Trophoblast cell (in vitro differentiated cells and primary cell): ENCODE data around the gene NFU1.

Experiments used
- DNase-seq, 2 donors: peaks; one replicate each; pipeline ENCODE4 v3.0.0-alpha.2; 2016
- H2AFZ ChIP-seq: 2 replicates; pipeline ENCODE4 v1.6.1; 2013; ENCODE audit warnings: low read length, moderate library complexity, mild to moderate bottlenecking; ENCODE audit not compliant: insufficient read depth, poor library complexity
- H2AK5ac ChIP-seq: 2 replicates; pipeline ENCODE4 v1.6.1; 2013; ENCODE audit warnings: mild to moderate bottlenecking, low read length
- H2BK120ac ChIP-seq: 2 replicates; pipeline ENCODE4 v1.6.1; 2013; ENCODE audit warnings: low read length, mild to moderate bottlenecking, moderate library complexity; ENCODE audit not compliant: insufficient read depth, poor library complexity
- H2BK12ac ChIP-seq: 2 replicates; pipeline ENCODE4 v1.6.1; 2013; ENCODE audit warnings: mild to moderate bottlenecking, low read length, moderate library complexity
- H2BK5ac ChIP-seq: 2 replicates; pipeline ENCODE4 v1.6.1; 2013; ENCODE audit warnings: low read length, low read depth, moderate library complexity, mild to moderate bottlenecking; ENCODE audit not compliant: poor library complexity
- H3K14ac ChIP-seq: 2 replicates; pipeline ENCODE4 v1.6.1; 2013; ENCODE audit warnings: mild to moderate bottlenecking, low read length
- H3K18ac ChIP-seq: 2 replicates; pipeline ENCODE4 v1.6.1; 2013; ENCODE audit warnings: mild to moderate bottlenecking, low read length
- H3K23ac ChIP-seq: 2 replicates; pipeline ENCODE4 v1.6.1; 2013; ENCODE audit warnings: low read length
- H3K27ac ChIP-seq: 2 replicates; pipeline ENCODE4 v1.5.1; 2013; ENCODE audit warnings: low read depth, mild to moderate bottlenecking, inconsistent platforms, low read length, moderate library complexity
- H3K27me3 ChIP-seq: 2 replicates; pipeline ENCODE4 v1.6.1; 2013; ENCODE audit warnings: inconsistent platforms, mild to moderate bottlenecking, low read length, moderate library complexity; ENCODE audit not compliant: insufficient read depth
- H3K36me3 ChIP-seq, 2 experiments: 1 replicate in 1 of 2; 2 replicates in 1 of 2; pipeline ENCODE4 v1.6.1; 2013; ENCODE audit warnings: low read length in 2 of 2, mild to moderate bottlenecking in 2 of 2, moderate library complexity in 1 of 2; ENCODE audit not compliant: insufficient read depth in 2 of 2, control insufficient read depth in 1 of 2
- H3K4ac ChIP-seq: 2 replicates; pipeline ENCODE4 v1.6.1; 2013; ENCODE audit warnings: low read depth, mild to moderate bottlenecking, low read length, moderate library complexity
- H3K4me1 ChIP-seq, 2 experiments: 1 replicate in 1 of 2; 2 replicates in 1 of 2; pipeline ENCODE4 v1.6.1; 2013; ENCODE audit warnings: low read length in 2 of 2, mild to moderate bottlenecking in 2 of 2, moderate library complexity in 1 of 2; ENCODE audit not compliant: insufficient read depth in 2 of 2, control insufficient read depth in 1 of 2
- H3K4me2 ChIP-seq: 2 replicates; pipeline ENCODE4 v1.6.1; 2013; ENCODE audit warnings: inconsistent platforms, mild to moderate bottlenecking, low read length, moderate library complexity
- H3K4me3 ChIP-seq: 2 replicates; pipeline ENCODE4 v1.5.1; 2013; ENCODE audit warnings: mild to moderate bottlenecking, low read depth, low read length, inconsistent platforms
- H3K79me1 ChIP-seq: one replicate; pipeline ENCODE4 v1.6.1; 2013; ENCODE audit warnings: low read length
- H3K79me2 ChIP-seq: 2 replicates; pipeline ENCODE4 v1.6.1; 2013; ENCODE audit warnings: low read length, mild to moderate bottlenecking; ENCODE audit not compliant: control insufficient read depth, insufficient read depth, poor library complexity
- H3K9ac ChIP-seq: 2 replicates; pipeline ENCODE4 v1.6.1; 2013; ENCODE audit warnings: mild to moderate bottlenecking, low read length
- H3K9me3 ChIP-seq: 2 replicates; pipeline ENCODE4 v1.6.1; 2013; ENCODE audit warnings: low read depth, mild to moderate bottlenecking, control low read depth, inconsistent platforms, low read length; ENCODE audit not compliant: insufficient read depth
- H4K12ac ChIP-seq: 2 replicates; pipeline ENCODE4 v1.6.1; 2013; ENCODE audit warnings: low read depth, mild to moderate bottlenecking, low read length, moderate library complexity
- H4K8ac ChIP-seq: 2 replicates; pipeline ENCODE4 v1.6.1; 2013; ENCODE audit warnings: low read depth, mild to moderate bottlenecking, low read length, moderate library complexity
- H4K91ac ChIP-seq: one replicate; pipeline ENCODE4 v1.6.1; 2013; ENCODE audit warnings: low read depth, mild to moderate bottlenecking, low read length, moderate library complexity
- whole genome bisulfite sequencing: extraction: QIAGEN DNeasy Blood & Tissue Kit; methylation state at CpG from one replicate; pipeline ENCODE4 v1.1.7; 2013; ENCODE audit warnings: missing lambda C conversion rate; ENCODE audit not compliant: insufficient read length, insufficient coverage; ENCODE audit errors: extremely low coverage; 5-methylcytosine and 5-hydroxymethylcytosine counted together

Gene NFU1

GRCh38 chr2:69376403-69376802 is 60.8 kb downstream of the NFU1 start:
- no peak overlapping the region for H2BK120ac ChIP-seq
- no peak overlapping the region for H4K12ac ChIP-seq
- H3K9me3 ChIP-seq: no peaks in the 10 kb centered on the region
- no peak overlapping the region for H3K18ac ChIP-seq
- no peak overlapping the region for H2BK12ac ChIP-seq
- H3K27me3 ChIP-seq: no peaks in the 10 kb centered on the region
- H4K8ac ChIP-seq: no peak overlapping the region
- no peak overlapping the region for H3K23ac ChIP-seq
- H3K36me3 ChIP-seq: peaks cover 10 to 11% of the 10 kb centered on the region in 2 experiments
- no peak overlapping the region for H3K4me3 ChIP-seq
- DNase-seq: no peak
- no peak overlapping the region for H4K91ac ChIP-seq
- H3K14ac ChIP-seq: no peak overlapping the region
- H3K79me1 ChIP-seq: no peaks in the 10 kb centered on the region
- no peak overlapping the region for H3K9ac ChIP-seq
- H3K27ac ChIP-seq: no peak overlapping the region
- peaks cover 8% of the 10 kb centered on the region for H3K79me2 ChIP-seq
- no peak overlapping the region for H3K4me2 ChIP-seq
- peak overlapping the region; percentile 47 for H3K4ac ChIP-seq
- no CpG with 5 or more reads among the region's 6 CpGs for WGBS
- no peaks in the 10 kb centered on the region for H3K4me1 ChIP-seq
- H2AK5ac ChIP-seq: no peak overlapping the region
- no peak overlapping the region for H2AFZ ChIP-seq
- no peak overlapping the region for H2BK5ac ChIP-seq

DNA sequence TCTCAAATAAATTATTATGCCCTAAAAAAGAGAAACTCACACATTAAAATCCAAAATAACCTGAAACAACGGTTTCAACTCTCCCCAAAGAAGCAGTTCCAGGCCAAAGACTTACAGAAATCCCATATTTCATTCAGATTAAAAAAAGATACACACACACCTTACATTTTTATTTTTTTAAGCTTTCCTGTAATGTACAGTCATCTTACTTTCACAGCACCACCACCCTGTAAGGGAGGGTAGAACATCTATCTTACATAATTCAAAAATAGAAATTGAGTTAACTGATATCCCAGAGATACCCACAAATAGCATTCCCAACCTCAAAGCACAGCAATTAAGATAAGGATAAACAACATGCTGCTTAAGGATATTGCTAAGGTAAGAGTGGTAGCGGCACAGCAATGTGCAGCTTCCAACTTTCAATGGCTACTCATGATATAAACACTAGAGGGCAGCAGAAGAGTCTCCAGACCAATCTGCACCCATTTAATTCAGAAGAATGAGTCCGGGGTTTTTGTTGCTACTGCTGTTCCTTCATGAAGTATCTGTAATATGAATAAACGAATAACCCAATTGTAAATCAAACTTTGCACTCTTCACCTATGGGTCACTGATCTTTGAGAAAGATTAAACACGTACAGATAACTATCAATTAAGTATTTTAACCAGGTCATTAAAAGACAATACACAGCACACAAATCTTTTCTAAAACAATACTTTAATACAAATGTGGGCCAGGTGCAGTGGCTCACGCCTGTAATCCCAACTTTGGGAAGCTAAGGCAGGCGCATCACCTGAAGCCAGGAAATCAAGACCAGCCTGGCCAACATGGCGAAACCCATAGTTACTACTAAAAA is 61.5 kb downstream of the NFU1 start:
- no peak overlapping the region for H3K18ac ChIP-seq

GRCh38 chr2:69372767-69373166 is 64.5 kb downstream of the NFU1 start:
- H3K9ac ChIP-seq: no peak overlapping the region
- H3K4ac ChIP-seq: no peak overlapping the region
- H3K36me3 ChIP-seq: peaks cover 21 to 31% of the 10 kb centered on the region in 2 experiments
- H3K14ac ChIP-seq: no peak overlapping the region
- H3K4me3 ChIP-seq: no peak overlapping the region
- H3K27me3 ChIP-seq: no peaks in the 10 kb centered on the region
- no peak overlapping the region for H4K91ac ChIP-seq
- no peaks in the 10 kb centered on the region for H3K79me1 ChIP-seq
- H2BK5ac ChIP-seq: no peak overlapping the region
- DNase-seq: no peak
- H2AK5ac ChIP-seq: no peak overlapping the region
- H3K4me2 ChIP-seq: no peak overlapping the region
- H2BK12ac ChIP-seq: no peak overlapping the region
- no peak overlapping the region for H2AFZ ChIP-seq
- H4K8ac ChIP-seq: no peak overlapping the region
- H3K18ac ChIP-seq: no peak overlapping the region
- no peak overlapping the region for H3K23ac ChIP-seq
- no peak overlapping the region for H2BK120ac ChIP-seq
- H3K79me2 ChIP-seq: peaks cover 2% of the 10 kb centered on the region
- no peak overlapping the region for H3K27ac ChIP-seq
- no peaks in the 10 kb centered on the region for H3K4me1 ChIP-seq
- no peak overlapping the region for H4K12ac ChIP-seq
- H3K9me3 ChIP-seq: no peaks in the 10 kb centered on the region

More for the DNA sequence above, 61.5 kb downstream of the NFU1 start:
- Histone ChIP-seq H3K9me3 (no peaks in the 10 kb centered on the region), H3K4ac (peak overlapping the region; percentile 47), H3K79me1 (no peaks in the 10 kb centered on the region), H2BK12ac (no peak overlapping the region), H3K4me3 (no peak overlapping the region), H2AK5ac (no peak overlapping the region), H3K4me2 (no peak overlapping the region), H3K23ac (no peak overlapping the region), H3K27ac (no peak overlapping the region), H3K14ac (no peak overlapping the region), H3K27me3 (no peaks in the 10 kb centered on the region), H4K12ac (no peak overlapping the region), H4K91ac (no peak overlapping the region), H3K79me2 (peaks cover 5% of the 10 kb centered on the region), H3K4me1 (no peaks in the 10 kb centered on the region), H2AFZ (no peak overlapping the region), H3K9ac (no peak overlapping the region), H4K8ac (no peak overlapping the region), H2BK5ac (no peak overlapping the region), H2BK120ac (no peak overlapping the region), H3K36me3 (peaks cover 12 to 15% of the 10 kb centered on the region in 2 experiments)
- WGBS: no CpG with 5 or more reads among the region's 8 CpGs
- peak; percentile 4 to 67 for DNase-seq

DNA sequence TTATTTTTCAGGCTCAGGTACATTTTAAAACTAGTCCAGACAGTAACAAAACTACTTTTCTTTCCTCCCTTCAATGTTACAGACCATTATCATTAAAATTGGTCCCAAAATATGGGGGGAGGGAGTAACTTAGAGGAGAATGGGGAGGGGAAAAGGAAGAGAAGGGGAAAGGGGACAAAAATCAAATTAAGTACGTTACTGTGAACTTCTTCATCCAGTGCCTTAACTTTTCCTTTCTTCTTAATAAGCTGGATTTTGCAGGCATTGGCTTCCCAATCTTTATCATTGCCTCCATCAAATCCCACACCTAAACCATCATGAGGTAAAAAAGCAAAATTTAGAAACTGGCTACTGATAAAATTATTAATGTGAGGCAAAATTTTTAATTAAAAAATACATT is 67.4 kb downstream of the NFU1 start:
- no peak overlapping the region for H4K8ac ChIP-seq
- no peaks in the 10 kb centered on the region for H3K79me2 ChIP-seq
- WGBS: no CpG with 5 or more reads among the region's 1 CpG
- no peak overlapping the region for H2BK5ac ChIP-seq
- no peaks in the 10 kb centered on the region for H3K27me3 ChIP-seq
- H3K9me3 ChIP-seq: no peaks in the 10 kb centered on the region
- no peak overlapping the region for H3K4me3 ChIP-seq
- no peak overlapping the region for H2AK5ac ChIP-seq
- H2AFZ ChIP-seq: no peak overlapping the region
- no peaks in the 10 kb centered on the region for H3K79me1 ChIP-seq
- H3K27ac ChIP-seq: no peak overlapping the region
- no peak overlapping the region for H3K4me2 ChIP-seq
- H4K91ac ChIP-seq: no peak overlapping the region
- no peak overlapping the region for H3K9ac ChIP-seq
- H3K36me3 ChIP-seq: peaks cover 22 to 39% of the 10 kb centered on the region in 2 experiments
- no peak overlapping the region for H3K14ac ChIP-seq
- no peak overlapping the region for H2BK12ac ChIP-seq
- H3K4ac ChIP-seq: no peak overlapping the region
- no peak for DNase-seq
- no peak overlapping the region for H4K12ac ChIP-seq
- no peak overlapping the region for H3K18ac ChIP-seq
- no peaks in the 10 kb centered on the region for H3K4me1 ChIP-seq
- no peak overlapping the region for H3K23ac ChIP-seq
- no peak overlapping the region for H2BK120ac ChIP-seq
